ENCODE measurements around the gene DHRS7B.

The DHRS7B gene

GRCh38 chr17:21161498-21162393 is 35.0 kb downstream of the DHRS7B start:
- DNase-seq, result no peak

- no peak for DNase-seq
Observed at GRCh38 chr17:21162394-21162775, 35.6 kb downstream of the DHRS7B start.

- no peak for DNase-seq
Observed at GRCh38 chr17:21163101-21163500, 36.3 kb downstream of the DHRS7B start.

GRCh38 chr17:21164216-21164615 is 37.5 kb downstream of the DHRS7B start:
- DNase-seq, result no peak

- no peak for DNase-seq
Observed at GRCh38 chr17:21164620-21165019, 37.9 kb downstream of the DHRS7B start.

GRCh38 chr17:21165922-21166594 is 39.3 kb downstream of the DHRS7B start:
- DNase-seq, result no peak

GRCh38 chr17:21166595-21167210 is 39.9 kb downstream of the DHRS7B start:
- DNase-seq, result no peak

- DNase-seq, result no peak
Observed at GRCh38 chr17:21167303-21167702, 40.5 kb downstream of the DHRS7B start.

- no peak for DNase-seq
Observed at GRCh38 chr17:21168555-21168865, 41.7 kb downstream of the DHRS7B start.

- DNase-seq, result no peak
Observed at GRCh38 chr17:21169496-21169895, 42.7 kb downstream of the DHRS7B start.

- DNase-seq, result no peak
Observed at GRCh38 chr17:21170809-21171208, 44.0 kb downstream of the DHRS7B start.

GRCh38 chr17:21171309-21171922 is 44.7 kb downstream of the DHRS7B start:
- no peak for DNase-seq

GRCh38 chr17:21171970-21172510 is 45.3 kb downstream of the DHRS7B start:
- DNase-seq, result no peak

GRCh38 chr17:21172846-21173245 is 46.1 kb downstream of the DHRS7B start:
- peak; percentile 18 for DNase-seq

GRCh38 chr17:21173543-21173942 is 46.8 kb downstream of the DHRS7B start:
- no peak for DNase-seq

GRCh38 chr17:21174186-21174585 is 47.4 kb downstream of the DHRS7B start:
- no peak for DNase-seq

- no peak for DNase-seq
Observed at GRCh38 chr17:21174713-21175112, 47.9 kb downstream of the DHRS7B start.

- DNase-seq, result no peak
Observed at GRCh38 chr17:21176773-21177395, 50.1 kb downstream of the DHRS7B start.

GRCh38 chr17:21177401-21177800 is 50.6 kb downstream of the DHRS7B start:
- DNase-seq, result no peak

GRCh38 chr17:21177854-21178600 is 51.3 kb downstream of the DHRS7B start:
- DNase-seq, result no peak

GRCh38 chr17:21183468-21183867 is 56.7 kb downstream of the DHRS7B start:
- DNase-seq, result no peak

- DNase-seq, result no peak
Observed at GRCh38 chr17:21184570-21184969, 57.8 kb downstream of the DHRS7B start.
